NCI-H748 (cell line): ENCODE data around the gene PASD1.
"Not testable (repeated sequence)": the region's sequence is repeated elsewhere in the genome, so short reads cannot be mapped to it uniquely, and the experiment has no call there.

Experiments used
- DNase-seq: peaks from one replicate; lab custom pipeline; 2025; ENCODE audit not compliant: unreplicated experiment; lab: John Stamatoyannopoulos, UW

The PASD1 gene

DNA sequence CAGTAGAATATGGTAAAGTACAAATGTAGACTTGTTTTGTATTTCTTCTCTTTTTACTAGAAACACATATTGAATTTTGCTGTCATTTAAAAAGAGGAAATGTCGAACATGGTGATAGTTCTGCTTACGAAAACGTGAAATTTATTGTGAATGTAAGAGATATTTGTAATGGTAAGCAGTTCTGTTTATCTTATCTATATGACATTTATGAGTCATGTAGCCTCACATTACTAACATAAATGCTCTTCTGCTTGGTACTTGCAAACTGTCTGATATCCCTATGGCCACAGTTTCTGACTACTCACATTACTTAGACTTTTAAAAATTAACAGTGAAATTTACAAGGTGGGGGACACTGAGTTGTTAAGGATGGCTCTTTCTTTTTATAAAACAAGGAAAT, 57.9 kb downstream of the PASD1 start:
- DNase-seq: no peak

DNA sequence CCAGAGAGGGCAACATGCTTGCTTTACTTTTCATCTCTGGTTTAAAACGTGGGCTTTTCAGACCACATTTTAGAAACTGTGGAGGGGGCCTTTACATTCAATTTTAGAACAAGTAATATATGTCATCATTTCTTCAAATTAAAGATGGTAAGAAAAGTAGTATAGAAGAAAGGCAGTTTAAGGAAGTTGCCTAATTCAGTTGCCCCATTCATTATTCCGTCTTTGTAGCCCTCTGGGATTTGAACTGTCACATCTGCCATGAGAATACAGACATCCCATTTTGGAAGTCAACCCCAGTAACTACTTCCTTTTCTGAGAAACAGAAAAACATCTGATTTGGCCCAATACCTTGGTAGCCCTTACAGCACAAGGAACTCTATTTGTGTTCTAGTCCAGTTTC, 61.2 kb downstream of the PASD1 start:
- no peak for DNase-seq

DNA sequence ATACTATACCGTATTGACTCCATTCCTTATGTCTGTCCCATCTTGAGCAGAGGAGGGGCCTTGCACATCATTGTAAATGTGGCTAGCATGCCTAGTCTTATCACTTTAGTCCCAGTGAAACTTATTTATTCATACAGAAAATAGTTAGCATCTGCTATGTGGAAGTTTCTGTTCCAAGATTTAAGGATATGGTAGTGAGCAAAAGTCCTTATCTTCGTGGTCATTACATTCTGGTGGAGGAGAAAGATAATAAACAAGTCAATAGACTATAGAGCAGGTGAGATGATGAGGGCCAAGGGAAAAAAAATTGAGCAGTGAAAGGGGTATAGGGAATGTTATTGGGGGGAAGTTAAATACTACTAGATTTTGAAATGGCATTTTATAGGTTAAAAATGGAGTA, 68.3 kb downstream of the PASD1 start:
- no peak for DNase-seq

DNA sequence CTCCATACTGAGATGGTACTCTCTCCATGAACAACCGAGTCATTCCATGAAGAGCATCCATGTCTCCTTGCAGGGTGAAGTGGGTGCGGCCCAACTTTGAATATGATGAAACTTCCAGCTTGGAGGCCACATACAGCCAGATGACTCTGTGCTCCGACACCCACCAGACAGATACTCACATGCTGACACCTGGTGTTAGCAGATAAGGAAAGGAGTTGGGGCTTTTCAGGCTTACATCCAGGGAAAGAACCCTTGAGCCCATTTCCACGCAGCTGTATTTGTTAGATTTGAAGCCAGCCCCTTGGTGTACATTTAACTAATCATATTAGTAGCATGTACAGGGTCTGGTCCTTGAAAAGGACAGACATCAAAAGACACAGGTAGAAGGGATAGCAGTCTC, 69.7 kb downstream of the PASD1 start:
- no peak for DNase-seq

DNA sequence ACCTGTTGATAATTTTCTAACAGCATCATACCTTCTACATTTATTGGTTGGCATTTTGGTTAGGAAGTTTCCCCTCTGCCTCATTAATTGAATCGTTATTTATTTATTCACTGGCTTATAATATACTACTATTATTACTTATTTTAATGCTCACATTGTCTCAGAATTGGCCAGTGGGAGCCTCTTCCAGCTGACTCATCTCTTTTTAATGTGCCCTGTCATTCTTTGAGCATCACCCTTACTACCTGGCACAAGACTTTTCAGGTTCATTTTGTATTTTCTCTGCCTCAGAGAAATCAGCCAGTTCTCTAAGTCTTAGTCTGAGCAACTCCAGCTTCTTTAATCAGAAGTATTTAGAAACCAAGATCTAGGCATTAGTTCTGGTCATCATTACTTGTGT, 71.5 kb downstream of the PASD1 start:
- no peak for DNase-seq

DNA sequence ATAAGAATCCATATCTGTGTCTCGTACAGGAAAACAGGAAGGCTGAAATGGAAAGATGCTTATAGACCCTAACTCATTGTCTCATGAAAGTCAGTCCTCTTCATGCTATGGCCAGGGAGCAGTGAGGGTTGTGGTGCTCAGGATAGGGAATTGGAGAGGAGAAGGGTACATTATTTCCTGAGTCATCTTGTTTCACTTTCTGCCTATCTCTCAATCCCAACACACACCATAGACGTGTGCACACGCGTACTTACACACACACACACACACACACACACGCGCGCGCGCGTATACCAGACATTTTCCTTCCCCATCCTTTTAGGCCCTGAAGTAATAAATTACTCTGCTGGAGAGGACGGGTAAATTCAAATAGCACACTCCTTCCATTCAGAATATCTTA, 78.1 kb downstream of the PASD1 start:
- no peak for DNase-seq

DNA sequence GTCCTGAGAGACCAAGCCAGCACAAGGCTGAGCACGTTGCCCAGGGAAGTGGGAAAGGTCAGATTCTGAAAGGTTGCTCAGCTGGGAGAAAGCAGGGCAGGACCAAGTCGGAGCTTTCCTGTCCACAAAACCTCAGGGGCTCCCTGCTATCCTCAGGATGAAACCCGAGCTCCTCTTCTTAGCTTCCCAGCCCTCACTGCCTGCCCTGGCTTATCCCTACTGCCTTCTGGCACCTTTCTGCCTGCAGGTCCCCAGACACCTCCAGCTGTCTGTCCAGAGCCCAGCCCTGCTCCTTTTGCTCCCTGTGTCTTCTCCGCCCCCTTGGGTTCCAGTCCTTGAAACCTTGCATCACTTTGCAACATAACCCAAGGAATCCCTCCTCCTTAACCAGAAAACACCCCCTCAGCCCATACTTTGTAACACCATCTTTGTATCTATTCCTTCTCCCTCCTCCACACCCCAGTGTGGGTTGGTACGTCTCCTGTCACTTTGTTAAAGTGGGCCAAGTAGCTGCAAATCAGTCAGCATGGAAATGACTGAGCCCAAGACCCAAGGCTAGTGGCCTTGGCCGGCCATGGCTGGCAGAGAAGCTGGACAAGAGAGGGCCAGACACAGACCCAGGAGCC, 111.8 kb downstream of the PASD1 start:
- no peak for DNase-seq

DNA sequence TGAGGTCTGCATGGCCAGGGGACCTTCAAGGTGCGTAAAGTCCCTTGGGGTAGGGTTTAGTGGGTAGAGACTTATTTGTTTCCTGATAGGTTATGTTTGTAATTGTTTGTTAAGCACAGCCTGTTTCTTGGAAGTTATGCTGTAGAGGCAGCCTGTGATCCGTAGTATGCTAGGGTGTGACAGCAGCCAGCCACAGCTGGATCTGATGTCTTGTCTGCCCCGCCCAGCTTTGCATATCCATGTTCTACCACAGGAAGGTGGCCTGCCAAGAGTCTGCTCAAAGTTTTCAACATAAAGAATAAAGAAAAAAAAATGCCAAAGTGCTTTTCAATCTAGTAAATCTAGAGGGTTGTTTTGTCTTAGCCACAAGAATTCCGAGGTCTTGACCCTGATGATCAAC, 112.7 kb downstream of the PASD1 start:
- DNase-seq: no peak

DNA sequence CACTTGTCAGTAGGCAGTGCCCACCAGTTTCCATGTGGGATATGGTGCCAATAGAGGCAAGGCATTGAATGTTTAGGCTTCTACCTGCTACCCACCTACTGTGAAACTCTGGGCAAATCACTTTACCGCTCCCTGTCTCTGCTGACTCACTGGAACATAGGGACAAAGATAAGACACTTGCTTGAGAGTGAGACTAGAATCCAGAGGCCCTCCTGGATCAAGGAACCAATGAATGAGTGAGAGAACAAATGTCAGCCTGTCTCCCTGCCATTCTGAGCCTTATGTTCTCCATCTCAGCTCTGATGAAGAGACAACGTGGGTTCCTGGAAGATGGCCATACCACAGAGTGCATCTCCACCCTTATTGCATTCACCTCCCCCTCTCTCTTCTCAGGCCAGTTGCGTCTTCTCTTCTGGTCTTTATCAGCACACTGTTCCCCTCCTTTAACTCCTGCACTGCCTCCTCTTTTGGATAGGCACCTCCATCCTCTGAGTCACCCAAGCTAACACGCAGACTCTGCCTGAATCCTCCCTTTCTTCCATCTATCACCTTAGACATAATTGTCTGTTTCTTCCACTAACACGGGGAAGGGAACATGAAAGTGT, 116.4 kb downstream of the PASD1 start:
- DNase-seq: no peak

DNA sequence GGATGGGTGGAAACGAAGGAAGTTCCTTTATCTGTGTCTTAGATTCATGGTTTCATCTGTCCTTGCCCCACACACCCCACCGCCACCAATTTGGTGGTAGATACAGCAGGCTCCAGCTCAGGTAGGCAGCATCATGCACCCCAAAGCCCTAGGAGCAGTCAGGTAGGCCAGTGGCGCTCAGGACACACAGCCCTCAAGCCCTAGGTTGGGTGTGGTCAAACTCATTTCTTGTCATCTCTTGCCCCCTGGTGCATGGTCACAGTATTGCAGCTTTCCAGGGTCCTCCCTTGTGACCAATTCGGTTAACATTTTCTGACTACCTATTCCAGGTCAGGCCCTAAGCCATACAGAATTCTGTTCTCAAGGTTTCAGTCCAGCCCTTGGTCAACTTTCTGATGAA, 117.3 kb downstream of the PASD1 start:
- peak; percentile 46 for DNase-seq

DNA sequence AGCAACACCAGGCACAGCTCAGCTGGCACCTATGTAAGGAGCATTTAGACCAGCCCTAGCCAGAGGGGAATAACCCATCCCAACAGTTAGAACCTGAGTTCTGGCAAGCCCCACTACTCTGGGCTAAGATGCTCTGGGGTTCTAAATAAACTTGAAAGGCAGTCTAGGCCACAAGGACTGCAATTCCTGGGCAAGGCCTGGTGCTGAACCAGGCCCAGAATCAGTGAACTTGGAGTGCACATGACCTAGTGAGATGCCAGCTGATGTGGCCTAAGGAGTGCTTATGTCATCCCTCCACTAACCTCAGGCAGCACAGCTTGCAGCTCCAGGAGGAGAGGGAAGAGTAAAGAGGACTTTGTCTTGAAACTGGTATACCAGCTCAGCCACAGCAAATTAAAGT, 124.2 kb downstream of the PASD1 start:
- DNase-seq: no peak

DNA sequence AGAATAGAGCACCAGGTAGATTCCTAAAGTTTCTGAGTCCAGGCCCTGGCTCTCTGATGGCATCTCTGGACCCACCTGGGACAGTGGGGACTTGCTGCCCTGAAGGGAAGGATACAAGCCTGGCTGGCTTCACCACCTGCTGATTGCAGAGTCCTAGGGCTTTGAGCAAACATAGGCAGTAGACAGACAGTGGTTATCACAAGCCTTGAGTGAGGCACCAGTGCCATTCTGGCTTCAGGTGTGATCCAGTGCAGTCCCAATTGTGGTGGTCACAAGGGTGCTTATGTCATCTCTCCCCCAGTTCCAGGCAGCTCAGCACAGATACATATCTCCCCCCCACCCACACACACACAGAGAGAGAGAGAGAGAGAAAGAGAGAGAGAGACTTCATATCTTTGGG, 125.2 kb downstream of the PASD1 start:
- DNase-seq: no peak

DNA sequence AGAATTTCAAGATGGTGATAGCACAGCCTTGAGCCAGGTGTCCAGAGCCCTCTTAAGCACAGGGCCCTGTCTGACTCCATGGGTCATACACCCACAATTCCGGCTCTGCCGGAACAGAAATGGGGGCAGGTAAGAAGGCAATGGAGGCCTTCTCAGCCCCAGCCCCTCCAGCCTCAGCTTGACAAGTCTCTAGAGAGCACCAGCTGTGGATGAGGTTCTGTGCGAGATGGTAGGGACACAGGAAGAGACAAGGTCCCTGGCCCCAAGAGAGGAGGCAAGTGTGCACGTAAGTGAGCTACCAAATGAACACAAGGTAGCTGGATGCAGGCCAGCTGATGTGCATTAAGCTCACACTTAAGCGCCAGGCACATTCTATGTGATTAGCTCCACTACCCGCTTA, 129.3 kb downstream of the PASD1 start:
- peak; percentile 24 for DNase-seq

DNA sequence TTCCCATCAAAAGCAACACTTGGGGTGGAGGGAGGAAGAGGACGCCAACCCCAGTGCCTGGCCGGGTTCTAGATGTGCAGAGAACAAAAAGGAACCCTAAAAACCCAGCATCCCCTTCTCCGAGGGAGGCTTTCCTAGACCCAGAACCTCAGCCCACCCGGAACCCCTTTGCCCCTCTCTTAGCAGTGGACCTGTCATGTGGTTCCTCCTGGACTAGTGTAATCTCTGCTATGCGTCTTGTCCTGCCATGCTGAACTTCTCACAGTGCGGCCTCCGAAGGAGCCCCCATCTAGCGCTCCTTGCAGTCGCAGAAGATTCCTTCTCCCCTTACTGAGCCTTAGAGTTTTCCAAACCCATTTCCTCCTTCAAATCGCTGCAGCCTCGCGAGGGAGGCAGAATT, 130.6 kb downstream of the PASD1 start:
- no peak for DNase-seq

DNA sequence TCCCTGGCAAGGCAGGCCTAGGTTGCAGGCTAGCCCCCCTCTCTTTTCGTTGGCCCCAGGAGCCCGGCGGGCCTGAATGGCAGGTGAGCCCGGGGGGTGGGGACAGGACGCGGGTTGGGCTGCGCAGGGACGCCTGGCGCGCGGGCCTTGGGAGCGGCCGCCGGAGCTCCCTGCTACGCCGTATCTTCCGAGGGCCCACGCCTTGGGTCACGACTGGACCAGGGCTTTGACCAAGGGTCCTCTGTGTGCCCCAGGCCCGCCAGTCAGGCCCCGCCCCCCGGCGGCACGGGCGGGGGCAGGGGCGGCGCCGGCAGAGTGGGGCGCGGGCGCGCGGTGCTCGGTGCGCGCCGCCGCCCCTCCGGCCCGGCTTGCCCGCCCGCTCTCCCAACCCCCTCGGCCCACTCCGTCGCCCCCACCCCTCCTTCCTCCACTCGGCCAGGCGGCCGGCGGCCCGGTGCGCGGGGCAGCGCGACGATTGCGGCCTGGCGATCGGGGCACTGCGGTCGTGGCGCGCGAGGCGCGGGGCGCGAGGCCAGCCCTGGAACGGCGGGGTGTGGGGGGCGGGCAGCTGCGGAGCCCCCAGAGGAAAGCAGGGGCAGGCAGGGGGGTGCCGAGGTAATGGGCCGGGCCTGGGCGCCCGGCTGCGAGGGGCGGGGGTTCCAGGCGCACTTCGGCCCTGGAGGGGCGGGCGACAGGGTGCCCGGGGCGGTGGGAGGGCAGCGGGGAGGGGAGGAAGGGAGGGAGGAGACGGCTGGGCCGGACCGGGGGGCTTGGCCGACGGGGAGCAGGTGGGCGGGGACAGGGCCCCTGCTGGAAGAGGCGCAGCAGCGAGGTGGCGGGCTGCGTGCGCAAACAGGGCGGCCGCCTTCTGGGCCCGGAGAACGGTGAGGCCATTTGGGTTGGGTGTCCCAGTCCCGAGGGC, 131.4 kb downstream of the PASD1 start, which contains the start of gene PRRG3:
TSS of gene PRRG3 (plus strand) at position 798 of the 922 bp plus-strand sequence. CDS start 3,357 bp downstream, outside the sequence.
- peak; percentile 17 for DNase-seq

DNA sequence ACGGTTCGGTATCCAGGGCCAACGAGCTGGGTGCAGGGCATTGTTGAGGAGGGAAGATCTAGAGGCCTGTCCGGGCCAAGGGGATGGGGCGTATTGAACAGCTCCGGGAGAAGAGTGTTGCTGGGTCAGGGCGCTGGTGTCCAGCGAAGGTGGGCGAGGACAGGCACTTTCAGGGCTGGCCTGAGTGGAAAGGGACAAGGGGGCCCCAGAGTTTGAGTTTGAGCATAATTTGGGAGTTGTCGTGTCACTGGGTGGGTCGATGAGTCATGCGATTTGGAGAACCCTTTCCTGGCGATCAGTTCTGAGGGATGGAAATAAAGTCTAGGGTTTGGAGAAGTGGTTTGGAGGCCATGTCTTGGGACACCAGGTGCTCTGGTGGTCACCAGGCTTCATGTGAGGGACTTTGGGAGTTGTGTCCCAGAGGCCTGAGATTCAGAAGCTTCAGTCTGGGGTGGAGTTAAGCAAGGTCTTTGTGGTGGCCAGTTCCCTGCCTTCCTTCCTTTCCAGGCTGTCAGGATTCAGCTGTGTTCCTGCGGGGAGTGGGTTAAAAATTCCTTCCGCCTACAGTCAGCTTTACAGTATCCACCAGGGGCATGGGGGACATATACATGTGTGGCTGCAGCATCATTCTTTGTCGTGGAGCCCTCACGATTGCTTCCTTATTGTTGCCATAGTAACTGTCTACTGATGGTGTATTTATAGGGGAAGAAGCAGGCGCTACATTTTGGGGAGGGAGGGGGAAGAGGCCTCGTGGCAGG, 132.3 kb downstream of the PASD1 start:
- DNase-seq: peak; percentile 2

DNA sequence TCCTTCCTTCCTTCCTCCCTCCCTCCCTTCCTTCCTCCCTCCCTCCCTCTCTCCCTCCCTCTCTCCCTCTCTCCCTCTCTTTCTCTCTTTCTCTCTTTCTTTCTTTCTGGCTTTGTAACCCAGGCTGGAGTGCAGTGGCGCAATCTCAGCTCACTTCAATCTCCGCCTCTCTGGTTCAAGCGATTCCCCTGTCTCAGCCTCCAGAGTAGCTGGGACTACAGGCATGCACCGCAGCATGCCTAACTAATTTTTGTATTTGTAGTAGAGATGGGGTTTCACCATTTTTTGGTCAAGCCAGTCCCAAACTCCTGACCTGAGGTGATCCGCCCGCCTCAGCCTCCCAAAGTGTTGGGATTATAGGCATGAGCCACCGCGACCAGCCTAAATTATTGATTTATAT, 133.6 kb downstream of the PASD1 start:
- not testable (repeated sequence) for DNase-seq

DNA sequence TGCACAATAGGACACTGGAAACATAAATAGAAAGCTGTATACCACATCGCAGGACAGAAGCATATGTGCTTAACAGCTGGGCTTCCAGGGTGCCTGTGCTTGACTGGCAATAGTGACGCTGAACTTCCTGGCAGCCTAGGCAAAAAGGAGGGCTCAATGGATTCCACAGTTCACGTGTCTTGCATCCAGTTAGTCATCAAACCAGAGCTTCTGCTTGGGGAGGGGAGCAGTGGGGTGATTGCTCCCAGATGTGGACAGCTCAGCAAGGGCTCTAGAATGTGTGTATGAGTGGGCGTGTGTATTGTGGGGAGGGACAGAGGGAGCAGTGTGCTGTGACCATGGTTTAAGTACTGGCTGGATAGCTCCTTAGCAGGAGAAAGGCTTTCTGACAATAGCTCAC, 134.0 kb downstream of the PASD1 start:
- no peak for DNase-seq

DNA sequence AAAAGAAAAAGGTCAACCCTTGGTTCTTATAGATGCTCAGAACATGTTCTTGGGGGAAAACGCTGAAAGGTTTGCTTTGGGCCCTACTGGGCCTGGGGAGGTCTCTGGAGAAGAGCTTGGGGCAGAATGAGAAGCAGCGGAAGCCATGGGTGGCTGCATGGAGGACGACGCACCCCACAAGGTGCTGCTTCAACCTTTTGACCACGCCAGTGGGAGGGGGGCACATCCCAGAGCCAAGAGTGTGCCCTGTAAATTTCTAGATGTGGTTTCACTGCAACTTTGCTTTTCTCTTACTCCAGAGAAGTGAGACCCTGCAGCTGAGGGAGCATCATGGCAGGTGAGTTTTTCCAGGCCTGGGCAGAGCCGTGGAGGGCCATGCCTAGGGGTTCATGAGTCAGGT, 135.0 kb downstream of the PASD1 start:
- no peak for DNase-seq

DNA sequence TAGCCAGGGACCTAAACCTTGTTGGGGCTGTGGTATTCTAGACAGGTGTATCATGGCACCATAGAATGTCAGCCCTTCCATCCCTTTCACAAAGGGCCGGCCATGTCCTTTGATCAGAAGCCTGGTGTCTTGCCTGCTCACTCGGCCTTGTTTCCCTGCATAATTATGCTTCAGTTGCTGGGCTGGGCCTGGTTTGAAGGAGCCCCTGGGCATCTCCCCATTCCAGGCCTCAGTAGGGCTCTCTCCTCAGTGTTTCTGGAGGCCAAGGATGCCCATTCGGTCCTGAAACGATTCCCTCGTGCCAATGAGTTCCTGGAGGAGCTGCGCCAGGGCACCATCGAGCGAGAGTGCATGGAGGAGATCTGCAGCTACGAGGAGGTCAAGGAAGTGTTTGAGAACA, 136.3 kb downstream of the PASD1 start:
- no peak for DNase-seq

DNA sequence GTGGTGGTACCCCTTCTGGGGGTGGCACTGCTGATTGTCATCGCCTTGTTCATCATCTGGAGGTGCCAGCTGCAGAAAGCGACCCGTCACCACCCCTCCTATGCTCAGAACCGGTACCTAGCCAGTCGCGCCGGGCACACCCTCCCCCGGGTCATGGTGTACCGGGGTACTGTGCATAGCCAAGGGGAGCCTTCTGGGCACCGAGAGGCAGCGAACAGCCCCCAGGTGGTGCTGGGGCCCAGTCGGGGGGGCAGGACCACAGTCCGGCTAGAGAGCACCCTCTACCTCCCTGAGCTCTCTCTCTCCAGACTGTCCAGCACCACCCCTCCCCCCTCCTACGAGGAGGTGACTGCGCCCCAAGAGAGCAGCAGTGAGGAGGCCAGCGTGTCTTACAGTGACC, 137.1 kb downstream of the PASD1 start:
- no peak for DNase-seq
